Fibroblast of skin of scalp (primary cell): ENCODE measurements around the gene ZDHHC14.

Experiments
- DNase-seq: peaks from one replicate; pipeline ENCODE4 v3.0.0-alpha.2; 2013

ZDHHC14 gene

DNA sequence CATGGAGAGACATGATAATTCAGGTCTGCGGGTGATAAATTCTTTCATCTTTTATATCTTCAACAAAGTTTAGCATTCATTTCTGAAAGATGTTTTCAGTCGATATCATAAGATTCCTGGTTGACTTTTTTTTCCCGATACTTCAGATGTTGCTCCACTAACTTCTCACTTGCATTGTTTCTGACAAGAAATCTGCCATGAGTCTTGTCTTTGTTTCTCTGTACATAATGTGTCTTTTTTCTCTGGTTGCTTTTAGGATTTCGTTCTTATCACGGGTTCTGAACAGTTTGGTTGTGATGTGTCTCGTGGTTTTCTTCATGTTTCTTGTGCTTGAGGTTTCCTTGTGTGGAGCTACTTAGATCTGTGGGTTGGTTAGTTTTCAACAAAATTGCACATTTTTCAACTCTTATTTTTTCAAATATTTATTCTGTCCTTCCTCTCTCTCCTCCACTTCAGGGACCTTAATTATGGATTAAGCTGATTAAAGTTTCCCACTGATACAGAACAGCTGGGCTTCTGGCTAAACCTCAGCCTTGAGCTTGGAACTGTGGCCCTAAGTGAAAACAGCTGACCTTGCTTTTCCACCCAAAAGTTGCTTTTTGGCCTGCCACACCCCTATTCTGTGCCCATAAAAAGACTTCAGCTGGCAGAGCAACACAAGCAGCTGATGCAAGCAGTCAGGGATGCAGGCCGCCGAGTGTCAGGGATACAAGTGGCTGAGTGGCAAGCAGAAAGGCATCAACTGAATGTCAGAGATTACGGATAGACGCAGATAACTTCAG is 344.2 kb downstream of the ZDHHC14 start:
- DNase-seq = no peak

- no peak for DNase-seq
These were observed 344.8 kb downstream of the ZDHHC14 start for GRCh38 chr6:157725836-157726235.

GRCh38 chr6:157726892-157727628 is 346.1 kb downstream of the ZDHHC14 start:
- no peak for DNase-seq
